GM18520 (cell line): ENCODE results near the gene ZNF14.
"Not testable (repeated sequence)": the region's sequence is repeated elsewhere in the genome, so short reads cannot be mapped to it uniquely, and the experiment has no call there.

Source experiments
- ATAC-seq: cut with Tn5 transposase; IDR thresholded peaks from one replicate; pipeline ENCODE4 v1.9.1; 2021; ENCODE audit not compliant: unreplicated experiment

ZNF14 gene

GRCh38 chr19:19747357-19748220 lies 14.7 kb upstream of the ZNF14 start:
- ATAC-seq = no peak

GRCh38 chr19:19746286-19747213 lies 13.6 kb upstream of the ZNF14 start:
- ATAC-seq = no peak

DNA sequence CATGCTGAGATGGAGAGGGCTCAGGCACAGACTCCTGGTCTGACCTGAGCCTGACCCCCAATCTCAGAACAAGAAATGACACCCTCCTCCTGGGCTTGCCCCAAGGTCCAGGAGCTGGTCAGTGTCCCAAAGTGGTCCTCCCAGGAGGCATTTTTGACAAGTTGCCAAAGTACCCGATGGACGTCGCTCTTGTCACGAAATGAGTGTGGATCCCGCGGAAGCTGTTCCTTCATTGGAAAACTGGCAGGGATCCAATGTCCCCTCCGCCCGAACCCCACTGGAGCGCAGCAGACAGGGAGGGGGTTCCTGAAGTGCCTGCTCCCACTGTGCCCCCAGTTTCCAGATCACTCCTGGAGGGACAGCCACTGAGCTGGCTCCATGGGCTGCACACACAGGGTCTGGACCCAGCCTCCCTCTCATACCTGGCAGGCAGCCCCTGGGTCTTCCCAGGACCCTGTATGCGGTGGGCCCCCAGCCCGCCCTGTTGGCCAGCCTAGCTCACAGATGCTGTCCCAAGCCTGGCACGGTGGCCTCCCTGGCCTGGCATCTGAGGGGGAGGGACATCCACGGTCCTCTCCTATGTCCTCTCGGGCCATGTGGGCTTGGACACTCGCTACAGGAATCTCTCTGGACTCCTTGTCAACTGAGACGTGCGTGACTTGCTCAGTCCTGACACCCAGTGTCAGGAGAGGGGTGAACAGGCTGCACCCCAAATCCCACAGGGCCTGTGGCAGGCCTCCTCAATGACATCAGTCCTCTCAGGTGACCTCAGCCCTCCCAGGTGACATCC lies 12.8 kb upstream of the ZNF14 start:
- ATAC-seq = no peak

- ATAC-seq = no peak
Measured at GRCh38 chr19:19744641-19745040, 11.7 kb upstream of the ZNF14 start.

DNA sequence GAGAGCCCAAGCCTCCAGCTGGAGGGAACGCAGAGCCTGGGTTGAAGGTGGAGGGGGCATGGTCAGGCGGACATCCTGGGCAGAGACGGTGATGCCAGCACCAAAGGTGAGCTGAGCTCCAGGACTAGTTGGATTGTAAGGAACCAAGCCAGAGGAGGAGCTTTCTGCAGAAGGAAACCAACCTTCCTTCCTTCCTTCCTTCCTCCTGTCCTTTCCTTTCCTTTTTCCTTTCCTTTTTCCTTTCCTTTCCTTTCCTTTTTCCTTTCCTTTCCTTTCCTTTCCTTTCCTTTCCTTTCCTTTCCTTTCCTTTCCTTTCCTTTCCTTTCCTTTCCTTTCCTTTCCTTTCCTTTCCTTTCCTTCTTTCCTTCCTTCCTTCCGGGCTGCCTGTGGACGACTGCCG lies 11.0 kb upstream of the ZNF14 start:
- not testable (repeated sequence) for ATAC-seq

GRCh38 chr19:19743176-19743575 lies 10.3 kb upstream of the ZNF14 start:
- ATAC-seq = no peak

GRCh38 chr19:19742773-19743172 lies 9.9 kb upstream of the ZNF14 start:
- no peak for ATAC-seq

DNA sequence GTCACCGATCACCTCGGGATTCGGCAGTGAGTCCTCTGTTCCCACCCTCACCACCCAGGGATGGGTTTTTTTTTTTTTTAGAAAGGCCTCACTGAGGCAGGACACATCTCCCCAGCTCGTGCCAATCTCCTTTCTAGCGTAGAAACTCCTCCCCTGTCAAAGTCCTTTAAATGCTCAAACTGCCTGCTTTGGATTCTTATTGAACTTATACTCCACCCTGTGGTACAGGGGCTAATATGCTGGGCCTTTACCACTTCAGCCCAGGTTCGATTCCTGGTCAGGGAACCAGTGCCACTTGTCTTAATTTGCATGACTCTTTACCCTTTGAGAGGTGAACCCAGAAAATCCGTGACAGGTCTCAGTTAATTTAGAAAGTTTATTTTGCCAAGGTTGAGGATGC lies 8.3 kb upstream of the ZNF14 start:
- ATAC-seq = no peak

GRCh38 chr19:19740755-19741154 lies 7.8 kb upstream of the ZNF14 start:
- no peak for ATAC-seq

DNA sequence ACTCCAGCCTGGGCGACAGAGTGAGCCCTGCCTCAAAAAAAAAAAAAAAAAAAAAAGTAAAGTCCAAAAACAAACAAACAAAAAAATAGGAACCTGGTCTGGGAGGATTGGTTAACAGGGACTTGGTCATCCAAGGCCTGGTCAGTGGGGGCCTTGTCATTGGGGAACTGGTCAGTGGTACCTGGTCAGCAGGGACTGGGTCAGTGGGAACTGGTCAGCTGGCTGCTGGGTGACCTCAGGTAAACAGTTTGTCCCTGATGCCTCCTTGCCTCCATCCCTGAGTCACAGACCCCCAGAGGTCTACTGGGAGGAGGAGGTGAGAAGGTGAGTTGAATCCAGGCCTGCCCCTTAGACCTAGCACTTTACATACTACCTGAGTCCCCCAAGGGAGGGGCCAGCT lies 5.7 kb upstream of the ZNF14 start:
- ATAC-seq = no peak

- no peak for ATAC-seq
Measured at GRCh38 chr19:19737559-19738332, 4.8 kb upstream of the ZNF14 start.

- ATAC-seq = no peak
Measured at GRCh38 chr19:19721896-19722295, 11.0 kb downstream of the ZNF14 start.

- no peak for ATAC-seq
Measured at GRCh38 chr19:19719798-19720197, 13.1 kb downstream of the ZNF14 start.

DNA sequence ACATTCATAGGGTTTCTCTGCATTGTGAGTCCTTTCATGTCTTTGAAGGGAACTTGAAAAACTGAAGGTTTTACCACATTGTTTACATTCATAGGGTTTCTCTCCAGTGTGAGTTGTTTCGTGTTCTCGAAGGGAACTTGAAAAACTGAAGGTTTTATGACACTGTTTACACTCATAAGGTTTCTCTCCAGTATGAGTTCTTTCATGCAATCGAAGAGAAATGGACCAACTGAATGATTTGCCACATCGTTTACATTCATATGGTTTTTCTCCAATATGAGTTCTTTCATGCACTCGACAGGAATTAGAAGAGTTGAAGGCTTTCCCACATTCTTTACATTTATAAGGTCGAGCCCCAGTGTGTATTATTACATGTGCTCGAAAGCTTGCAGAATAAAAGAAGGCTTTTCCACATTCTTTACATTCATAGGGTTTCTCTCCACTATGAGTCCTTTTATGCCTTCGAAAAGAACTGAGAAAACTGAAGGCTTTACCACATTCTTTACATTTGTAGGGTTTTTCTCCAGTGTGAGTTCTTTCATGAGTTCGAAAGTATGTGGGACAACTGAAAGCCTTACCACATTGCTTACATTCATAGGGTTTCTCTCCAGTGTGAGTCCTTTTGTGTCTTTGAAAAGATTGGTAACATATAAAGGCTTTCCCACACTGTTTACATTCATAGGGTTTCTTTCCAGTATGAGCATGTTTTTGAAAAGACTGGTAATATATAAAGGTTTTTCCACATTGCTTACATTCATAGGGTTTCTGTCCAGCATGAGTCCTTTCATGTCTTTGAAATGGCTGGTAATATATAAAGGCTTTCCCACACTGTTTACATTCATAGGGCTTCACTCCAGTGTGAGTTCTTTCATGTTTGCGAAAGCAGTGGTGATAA lies 20.7 kb downstream of the ZNF14 start:
- ATAC-seq = no peak

GRCh38 chr19:19711306-19711933 lies 21.5 kb downstream of the ZNF14 start:
- ATAC-seq = no peak

DNA sequence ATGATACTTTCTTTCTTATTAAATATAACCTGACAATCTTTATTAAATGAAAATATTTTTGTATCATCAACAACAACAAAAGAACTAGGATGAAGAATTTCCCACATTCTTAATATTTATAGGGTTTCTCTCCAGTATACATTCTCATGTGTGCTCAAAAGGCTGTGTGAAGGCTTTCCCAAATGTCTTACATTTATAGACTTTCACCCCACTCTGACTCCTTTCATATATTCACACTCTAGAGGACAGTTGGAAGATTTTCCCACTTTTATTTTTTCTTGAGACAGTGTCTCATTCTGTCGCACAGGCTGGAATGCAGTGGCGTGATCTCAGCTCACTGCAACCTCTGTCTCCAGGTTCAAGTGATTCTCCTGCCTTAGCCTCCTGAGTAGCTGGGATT lies 22.4 kb downstream of the ZNF14 start:
- ATAC-seq = no peak

GRCh38 chr19:19704836-19705235 lies 28.1 kb downstream of the ZNF14 start:
- no peak for ATAC-seq

DNA sequence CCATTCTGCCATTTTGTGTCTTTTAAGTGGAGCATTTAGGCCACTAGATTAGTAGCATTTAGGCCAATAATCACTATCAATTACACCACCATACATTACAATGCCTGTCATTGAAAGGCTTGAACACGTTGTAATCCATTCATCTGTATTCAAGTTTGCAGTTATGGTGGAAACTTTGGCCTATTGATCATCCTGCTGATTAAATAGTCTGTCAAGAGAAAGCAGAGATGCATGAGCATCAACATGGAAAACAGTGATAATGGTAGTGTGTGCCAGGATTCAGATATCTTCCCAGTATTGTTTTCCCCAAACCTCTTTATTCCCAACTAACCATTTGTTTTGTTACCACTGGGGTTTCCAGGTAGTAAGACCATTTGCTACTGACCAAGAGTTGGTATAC lies 32.4 kb downstream of the ZNF14 start:
- not testable (repeated sequence) for ATAC-seq

DNA sequence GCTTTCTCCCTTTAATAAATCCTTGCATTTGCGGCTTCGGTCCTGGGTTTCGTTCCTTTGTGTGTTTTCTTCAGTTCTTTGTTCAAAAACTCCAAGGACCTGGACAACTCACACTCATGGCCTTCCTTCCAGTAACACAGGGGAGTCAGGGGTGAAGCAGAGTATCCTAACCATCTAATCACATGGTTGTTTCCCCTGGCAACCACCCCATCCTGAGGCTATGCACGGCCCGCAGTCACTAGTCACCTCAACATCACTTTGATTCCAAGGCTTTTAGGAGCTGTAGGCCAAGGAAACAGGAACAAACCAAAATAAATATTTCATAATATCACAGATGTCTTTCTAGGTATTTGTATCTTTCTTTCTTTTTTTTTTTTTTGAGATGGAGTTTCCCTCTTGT lies 35.3 kb downstream of the ZNF14 start:
- no peak for ATAC-seq
